Activated naive CD4-positive, alpha-beta T cell treated with anti-CD3 and anti-CD28 coated beads, Interleukin-2, amount 50 U/mL, for 24 hours (primary cell): Measurements from ENCODE around the gene CD33.
A peak's percentile ranks its signal among the peaks of the same experiment; 100 is the strongest.

ENCODE experiments used
- H3K27ac Mint-ChIP-seq: one replicate; pipeline ENCODE4 v1.8.0; 2021; ENCODE audit warnings: mild to moderate bottlenecking, mixed read lengths
- H3K27me3 Mint-ChIP-seq: one replicate; pipeline ENCODE4 v1.8.0; 2021; ENCODE audit warnings: mixed read lengths
- H3K36me3 Mint-ChIP-seq: one replicate; pipeline ENCODE4 v1.8.0; 2021; ENCODE audit warnings: mixed read lengths
- H3K4me1 Mint-ChIP-seq: one replicate; pipeline ENCODE4 v1.8.0; 2021; ENCODE audit warnings: mixed read lengths
- H3K4me3 Mint-ChIP-seq: one replicate; pipeline ENCODE4 v1.8.0; 2021; ENCODE audit warnings: mild to moderate bottlenecking, mixed read lengths
- H3K9me3 Mint-ChIP-seq: one replicate; pipeline ENCODE4 v1.8.0; 2021; ENCODE audit warnings: mixed read lengths

The CD33 gene

GRCh38 chr19:51242881-51243630, 18.2 kb downstream of the CD33 start:
- no peaks in the 10 kb centered on the region for H3K36me3 Mint-ChIP-seq
- peaks cover 20% of the 10 kb centered on the region for H3K27me3 Mint-ChIP-seq
- no peak overlapping the region for H3K27ac Mint-ChIP-seq
- no peak overlapping the region for H3K4me3 Mint-ChIP-seq
- H3K9me3 Mint-ChIP-seq, result peaks cover 5% of the 10 kb centered on the region
- H3K4me1 Mint-ChIP-seq, result peaks cover 6% of the 10 kb centered on the region

GRCh38 chr19:51246164-51246552, 21.3 kb downstream of the CD33 start:
- peaks cover 5% of the 10 kb centered on the region for H3K9me3 Mint-ChIP-seq
- H3K4me3 Mint-ChIP-seq, result no peak overlapping the region
- no peak overlapping the region for H3K27ac Mint-ChIP-seq
- H3K4me1 Mint-ChIP-seq, result peaks cover 6% of the 10 kb centered on the region
- H3K36me3 Mint-ChIP-seq, result no peaks in the 10 kb centered on the region
- peaks cover 16% of the 10 kb centered on the region for H3K27me3 Mint-ChIP-seq

GRCh38 chr19:51247972-51248590, 23.2 kb downstream of the CD33 start:
- H3K36me3 Mint-ChIP-seq, result no peaks in the 10 kb centered on the region
- H3K27ac Mint-ChIP-seq, result no peak overlapping the region
- peaks cover 5% of the 10 kb centered on the region for H3K27me3 Mint-ChIP-seq
- H3K4me3 Mint-ChIP-seq, result no peak overlapping the region
- peaks cover 6% of the 10 kb centered on the region for H3K4me1 Mint-ChIP-seq
- H3K9me3 Mint-ChIP-seq, result peaks cover 3% of the 10 kb centered on the region

DNA sequence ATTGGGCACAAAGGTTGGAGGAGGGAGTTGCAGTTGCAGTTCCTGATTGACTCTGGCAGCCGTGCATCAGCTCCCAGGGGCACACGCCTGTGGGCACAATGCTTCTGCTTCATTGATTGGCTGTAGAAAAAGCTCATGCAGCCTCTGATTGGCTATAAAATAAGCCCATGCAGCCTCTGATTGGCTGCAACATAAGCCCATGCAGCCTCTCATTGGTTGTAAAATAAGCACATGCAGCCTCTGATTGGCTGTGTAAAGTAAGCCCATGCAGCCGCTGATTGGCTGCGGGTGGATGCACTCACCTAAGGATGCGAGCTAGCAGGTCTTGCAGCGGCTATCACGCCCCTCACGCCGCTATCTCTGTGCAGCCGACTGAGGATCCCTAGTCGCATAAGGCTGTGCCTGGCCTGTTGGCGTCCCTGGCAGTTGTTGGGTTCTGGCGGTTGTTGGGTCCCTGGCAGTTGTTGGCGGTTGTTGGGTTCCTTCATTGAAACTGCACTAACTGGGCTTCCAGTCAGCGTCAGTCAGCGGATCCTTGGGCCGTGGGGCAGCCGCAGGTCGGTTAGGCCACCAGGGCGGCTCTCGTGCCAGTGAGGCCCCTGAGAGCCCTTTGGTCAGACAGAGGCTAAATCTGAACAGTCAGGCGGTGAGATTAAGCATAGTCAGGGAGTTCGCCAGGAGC, 26.0 kb downstream of the CD33 start, which contains the start of gene SIGLECL1:
TSS of gene SIGLECL1 (plus strand) at position 295 of the 682 bp plus-strand sequence. CDS start 12,993 bp downstream, outside the sequence.
- H3K4me3 Mint-ChIP-seq, result no peak within 1 kb of the TSS
- peaks cover 2% of the 10 kb centered on the region for H3K27me3 Mint-ChIP-seq
- H3K27ac Mint-ChIP-seq, result no peak within 1 kb of the TSS
- no peaks in the 10 kb centered on the region for H3K9me3 Mint-ChIP-seq
- H3K36me3 Mint-ChIP-seq, result no peaks in the 10 kb centered on the region
- no peaks in the 10 kb centered on the region for H3K4me1 Mint-ChIP-seq

DNA sequence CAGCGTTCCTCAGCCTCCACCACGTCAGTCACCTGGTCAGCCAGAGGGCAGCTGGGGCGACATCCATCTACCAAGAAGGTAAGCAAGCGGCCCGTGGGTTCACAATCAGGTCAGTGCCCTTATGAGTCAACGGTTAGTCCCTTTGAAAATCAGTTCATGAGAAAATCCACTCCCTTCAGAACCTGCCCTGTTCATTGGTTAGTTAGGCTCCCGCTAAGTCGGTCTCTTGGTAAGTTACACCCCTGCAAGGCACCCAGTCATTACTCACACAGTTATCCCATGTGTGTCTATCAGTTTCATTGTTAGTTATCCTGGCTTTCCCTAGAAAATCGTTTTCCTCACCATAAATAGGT, 26.6 kb downstream of the CD33 start:
- H3K4me1 Mint-ChIP-seq, result no peaks in the 10 kb centered on the region
- H3K27me3 Mint-ChIP-seq, result no peaks in the 10 kb centered on the region
- H3K36me3 Mint-ChIP-seq, result no peaks in the 10 kb centered on the region
- H3K27ac Mint-ChIP-seq, result no peak overlapping the region
- no peaks in the 10 kb centered on the region for H3K9me3 Mint-ChIP-seq
- no peak overlapping the region for H3K4me3 Mint-ChIP-seq

DNA sequence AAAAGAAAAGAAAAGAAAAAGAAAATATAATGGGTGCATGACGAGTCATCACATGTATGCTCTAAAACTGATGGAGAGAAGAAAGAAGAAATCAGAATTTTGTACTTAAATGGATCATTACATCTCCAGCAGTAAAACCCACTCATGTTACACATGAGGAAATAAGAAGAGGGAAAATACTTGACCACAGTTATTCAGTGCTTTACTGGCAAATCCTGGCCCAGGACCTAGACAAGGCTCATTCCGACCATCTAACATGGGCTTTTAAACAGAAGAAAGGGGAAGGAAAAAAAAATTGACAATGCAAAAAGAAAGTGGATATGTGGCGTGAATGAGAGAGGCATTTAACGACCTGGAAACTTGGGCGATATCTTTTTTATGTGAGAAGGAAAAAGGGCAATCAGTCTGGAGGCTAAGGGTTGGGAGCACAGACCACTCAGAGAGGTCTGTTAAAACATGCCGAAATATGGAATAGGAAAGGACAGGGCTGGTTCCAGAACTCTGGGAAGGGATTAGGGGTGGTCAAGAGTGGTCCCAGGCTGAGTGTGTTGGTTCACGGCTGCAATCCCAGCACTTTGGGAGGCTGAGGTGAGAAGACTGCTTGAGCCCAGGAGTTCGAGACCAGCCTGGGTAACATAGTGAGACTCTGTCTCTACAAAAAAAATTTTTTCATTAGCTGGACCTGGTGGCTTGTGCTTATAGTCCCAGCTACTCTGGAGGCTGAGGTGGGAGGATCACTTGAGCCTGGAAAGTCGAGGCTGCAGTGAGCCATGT, 27.6 kb downstream of the CD33 start:
- Mint-ChIP-seq H3K27ac (no peak overlapping the region), H3K9me3 (no peaks in the 10 kb centered on the region), H3K36me3 (no peaks in the 10 kb centered on the region), H3K4me1 (no peaks in the 10 kb centered on the region), H3K4me3 (no peak overlapping the region), H3K27me3 (no peaks in the 10 kb centered on the region)

- H3K9me3 Mint-ChIP-seq, result no peaks in the 10 kb centered on the region
- peaks cover 2% of the 10 kb centered on the region for H3K27me3 Mint-ChIP-seq
- H3K4me1 Mint-ChIP-seq, result no peaks in the 10 kb centered on the region
- H3K27ac Mint-ChIP-seq, result no peak overlapping the region
- no peak overlapping the region for H3K4me3 Mint-ChIP-seq
- H3K36me3 Mint-ChIP-seq, result no peaks in the 10 kb centered on the region
Observed at GRCh38 chr19:51253088-51253806, 28.4 kb downstream of the CD33 start.

GRCh38 chr19:51256155-51256625, 31.3 kb downstream of the CD33 start:
- Mint-ChIP-seq H3K27me3 (peaks cover 14% of the 10 kb centered on the region), H3K4me3 (no peak overlapping the region), H3K4me1 (no peaks in the 10 kb centered on the region), H3K9me3 (no peaks in the 10 kb centered on the region), H3K27ac (no peak overlapping the region), H3K36me3 (no peaks in the 10 kb centered on the region)

DNA sequence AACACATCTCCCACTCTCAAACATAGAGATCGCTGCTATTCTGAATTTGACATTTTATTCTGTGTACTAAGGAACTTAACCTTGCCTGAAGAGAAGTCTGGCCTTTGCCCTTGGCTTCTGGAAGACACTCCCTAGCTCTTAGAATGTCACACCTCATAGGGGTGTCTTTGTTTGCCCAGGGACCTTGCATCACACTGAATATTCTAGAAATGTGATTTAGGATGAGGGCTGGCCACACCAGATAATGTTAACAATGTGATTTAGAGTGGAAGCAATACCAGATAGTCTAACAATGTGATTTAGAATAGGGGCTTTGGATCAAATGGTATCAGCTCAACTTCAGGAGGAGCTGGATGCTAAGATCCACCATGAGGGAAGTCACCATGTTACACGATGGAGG, 32.6 kb downstream of the CD33 start:
- H3K4me1 Mint-ChIP-seq, result no peaks in the 10 kb centered on the region
- H3K27ac Mint-ChIP-seq, result no peak overlapping the region
- no peak overlapping the region for H3K4me3 Mint-ChIP-seq
- no peaks in the 10 kb centered on the region for H3K9me3 Mint-ChIP-seq
- no peaks in the 10 kb centered on the region for H3K36me3 Mint-ChIP-seq
- peaks cover 19% of the 10 kb centered on the region for H3K27me3 Mint-ChIP-seq

GRCh38 chr19:51258165-51259160, 33.6 kb downstream of the CD33 start:
- Mint-ChIP-seq H3K27ac (no peak overlapping the region), H3K27me3 (peaks cover 19% of the 10 kb centered on the region), H3K4me1 (no peaks in the 10 kb centered on the region), H3K4me3 (no peak overlapping the region), H3K9me3 (no peaks in the 10 kb centered on the region), H3K36me3 (no peaks in the 10 kb centered on the region)

- Mint-ChIP-seq H3K4me1 (no peaks in the 10 kb centered on the region), H3K27ac (peak overlapping the region; percentile 12), H3K9me3 (no peaks in the 10 kb centered on the region), H3K4me3 (no peak overlapping the region), H3K27me3 (peaks cover 19% of the 10 kb centered on the region), H3K36me3 (no peaks in the 10 kb centered on the region)
Observed at GRCh38 chr19:51259348-51260245, 34.7 kb downstream of the CD33 start.

GRCh38 chr19:51263808-51264207, 38.9 kb downstream of the CD33 start:
- Mint-ChIP-seq H3K9me3 (no peaks in the 10 kb centered on the region), H3K27me3 (peaks cover 16% of the 10 kb centered on the region), H3K27ac (no peak overlapping the region), H3K36me3 (no peaks in the 10 kb centered on the region), H3K4me1 (no peaks in the 10 kb centered on the region), H3K4me3 (no peak overlapping the region)

DNA sequence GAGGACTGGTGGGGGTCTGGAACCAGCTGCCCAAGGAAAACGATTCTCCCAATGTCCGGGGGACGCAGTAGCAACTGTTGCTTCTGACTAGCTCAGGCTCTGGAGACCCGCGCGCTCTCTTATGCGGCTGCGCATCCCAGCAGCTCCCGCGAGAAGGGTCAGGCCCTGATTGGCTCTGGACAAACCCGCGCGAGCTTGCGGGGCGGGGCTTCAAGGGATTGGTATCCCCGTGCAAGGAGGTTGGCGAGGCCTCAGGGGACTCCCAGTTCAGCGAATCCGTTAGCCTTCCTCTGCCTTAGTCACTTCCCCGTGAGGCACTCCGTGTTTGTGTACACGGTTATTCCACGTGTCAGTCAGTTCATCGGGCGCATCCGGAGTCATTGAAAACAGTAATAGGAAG, 46.2 kb downstream of the CD33 start:
- H3K27ac Mint-ChIP-seq, result no peak overlapping the region
- no peaks in the 10 kb centered on the region for H3K36me3 Mint-ChIP-seq
- no peaks in the 10 kb centered on the region for H3K4me1 Mint-ChIP-seq
- no peaks in the 10 kb centered on the region for H3K9me3 Mint-ChIP-seq
- no peaks in the 10 kb centered on the region for H3K27me3 Mint-ChIP-seq
- H3K4me3 Mint-ChIP-seq, result no peak overlapping the region
